ENCODE results near the gene REELD1. TPM values are rescaled to one million over a fixed set of nuclear protein-coding genes. Genes with fewer than 3 reads are reported as not detected.

Gene REELD1
- total RNA-seq, 1 experiment from 2014 or later, result 0.25 TPM

DNA sequence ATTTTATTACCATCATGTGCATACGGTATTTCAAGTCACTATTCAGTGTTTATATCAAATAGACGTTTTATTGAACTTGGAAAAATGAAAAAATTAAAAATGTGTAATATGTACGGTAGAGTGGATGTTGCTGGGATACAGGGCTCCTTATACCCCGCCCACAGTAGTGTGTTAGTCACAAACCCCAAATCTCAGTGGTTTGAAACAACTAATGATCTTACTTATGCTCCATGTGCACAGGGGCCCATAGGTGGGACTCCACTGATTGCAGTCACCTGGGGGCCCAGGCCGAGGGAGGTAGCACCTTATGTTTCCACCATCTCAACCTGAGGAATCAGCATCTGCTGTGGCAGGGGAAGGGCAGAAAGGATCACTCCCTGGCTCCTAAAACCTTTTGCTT, 20.7 kb upstream of the REELD1 start:
- RAD21 ChIA-PET (ENCODE audit: low non-redundant PET in 1 of 2, low total read pairs in 2 of 2, uncharacterized antibody in 2 of 2, unreplicated experiment in 2 of 2), result no interaction called here
- no peak overlapping the region for H3K4me2 ChIP-seq (ENCODE audit: low read length)
- H3K36me3 ChIP-seq (ENCODE audit: control insufficient read depth in 1 of 2, insufficient read depth in 2 of 2, low read length in 2 of 2), result peaks cover 14 to 18% of the 10 kb centered on the region in 2 experiments; a peak in 2 of 4 replicates
- H3K9me3 ChIP-seq (ENCODE audit: control insufficient read depth in 1 of 2, insufficient read depth in 1 of 2, low read depth in 1 of 2, low read length in 2 of 2), result no peaks in the 10 kb centered on the region
- ATAC-seq (no peak), DNase-seq (ENCODE audit: low read depth, low spot score) (no peak)
- no peaks in the 10 kb centered on the region for H3K9me2 ChIP-seq (ENCODE audit: insufficient read depth)
- BruUV-seq (replicated peaks), result no TSS peak
- no peaks in the 10 kb centered on the region for H4K20me1 ChIP-seq (ENCODE audit: insufficient read depth)
- H3K27ac ChIP-seq (ENCODE audit: low read depth, low read length), result no peak overlapping the region
- no peak overlapping the region for H2AFZ ChIP-seq (ENCODE audit: low read depth, low read length, poor library complexity, severe bottlenecking)
- no peaks in the 10 kb centered on the region for H3K79me2 ChIP-seq (ENCODE audit: insufficient read depth, low read length)
- no peaks in the 10 kb centered on the region for H3K27me3 ChIP-seq (ENCODE audit: insufficient read depth, low read length)
- no peak for TF ChIP-seq SP1 (IDR thresholded peaks at IDR 0.05; ENCODE audit: low read depth)
- no peak for TF ChIP-seq EZH2phosphoT487 (IDR thresholded peaks at IDR 0.05; ENCODE audit: borderline replicate concordance)
- TF ChIP-seq POLR2A (IDR thresholded peaks at IDR 0.05; ENCODE audit: borderline replicate concordance, extremely low read depth, insufficient read depth, insufficient read length), result no peak
- TF ChIP-seq, protein P1, sequence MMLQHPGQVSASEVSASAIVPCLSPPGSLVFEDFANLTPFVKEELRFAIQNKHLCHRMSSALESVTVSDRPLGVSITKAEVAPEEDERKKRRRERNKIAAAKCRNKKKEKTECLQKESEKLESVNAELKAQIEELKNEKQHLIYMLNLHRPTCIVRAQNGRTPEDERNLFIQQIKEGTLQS (IDR thresholded peaks at IDR 0.05), result no peak
- TF ChIP-seq FOSL1 (IDR thresholded peaks at IDR 0.05; ENCODE audit: low read depth), result no peak
- no peak for TF ChIP-seq EGR1 (IDR thresholded peaks at IDR 0.05; ENCODE audit: low read depth)
- TF ChIP-seq CBX3 (IDR thresholded peaks at IDR 0.05; ENCODE audit: low read depth), result no peak
- TF ChIP-seq, protein P2, sequence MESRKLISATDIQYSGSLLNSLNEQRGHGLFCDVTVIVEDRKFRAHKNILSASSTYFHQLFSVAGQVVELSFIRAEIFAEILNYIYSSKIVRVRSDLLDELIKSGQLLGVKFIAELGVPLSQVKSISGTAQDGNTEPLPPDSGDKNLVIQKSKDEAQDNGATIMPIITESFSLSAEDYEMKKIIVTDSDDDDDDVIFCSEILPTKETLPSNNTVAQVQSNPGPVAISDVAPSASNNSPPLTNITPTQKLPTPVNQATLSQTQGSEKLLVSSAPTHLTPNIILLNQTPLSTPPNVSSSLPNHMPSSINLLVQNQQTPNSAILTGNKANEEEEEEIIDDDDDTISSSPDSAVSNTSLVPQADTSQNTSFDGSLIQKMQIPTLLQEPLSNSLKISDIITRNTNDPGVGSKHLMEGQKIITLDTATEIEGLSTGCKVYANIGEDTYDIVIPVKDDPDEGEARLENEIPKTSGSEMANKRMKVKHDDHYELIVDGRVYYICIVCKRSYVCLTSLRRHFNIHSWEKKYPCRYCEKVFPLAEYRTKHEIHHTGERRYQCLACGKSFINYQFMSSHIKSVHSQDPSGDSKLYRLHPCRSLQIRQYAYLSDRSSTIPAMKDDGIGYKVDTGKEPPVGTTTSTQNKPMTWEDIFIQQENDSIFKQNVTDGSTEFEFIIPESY (IDR thresholded peaks at IDR 0.05; ENCODE audit: extremely low read depth, insufficient replicate concordance, low read length), result no peak
- TF ChIP-seq, protein P3, sequence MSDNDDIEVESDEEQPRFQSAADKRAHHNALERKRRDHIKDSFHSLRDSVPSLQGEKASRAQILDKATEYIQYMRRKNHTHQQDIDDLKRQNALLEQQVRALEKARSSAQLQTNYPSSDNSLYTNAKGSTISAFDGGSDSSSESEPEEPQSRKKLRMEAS (IDR thresholded peaks at IDR 0.05), result no peak
- no peak for TF ChIP-seq YY1 (IDR thresholded peaks at IDR 0.05; ENCODE audit: extremely low read depth, insufficient replicate concordance, low read depth, low read length)
- TF ChIP-seq RAD21 (IDR thresholded peaks at IDR 0.05; ENCODE audit: low read depth), result no peak
- TF ChIP-seq JUND (IDR thresholded peaks at IDR 0.05), result no peak
- no peak for TF ChIP-seq ZFX (IDR thresholded peaks at IDR 0.05)
- no peak for TF ChIP-seq POLR2AphosphoS5 (IDR thresholded peaks at IDR 0.05; ENCODE audit: low read depth, low read length)
- intact Hi-C loops (cut with micrococcal nuclease), result no loop called here
- H3K4me1 ChIP-seq (ENCODE audit: control insufficient read depth in 1 of 2, insufficient read depth in 2 of 2, low read length in 2 of 2), result peaks cover 0 to 6% of the 10 kb centered on the region in 2 experiments; a peak in 1 of 4 replicates
- POLR2A ChIA-PET, result interaction anchor here (1.5 kb wide), 1 partner anchor 10 kb away, joined by 3 read pairs; no protein-coding TSS in a partner anchor
- no peak overlapping the region for H3K4me3 ChIP-seq (replicated peaks in 1 of 2; ENCODE audit: low read depth in 1 of 2, low read length in 2 of 2)
- CTCF ChIA-PET, result no interaction called here
- no peak overlapping the region for H3K9ac ChIP-seq (ENCODE audit: low read length)

All from HCT116 (cell line).